A549 treated with RU486 at 1 μM for 4 hours (cell line): ENCODE measurements around the gene HMGB3. TPM values are rescaled to one million over a fixed set of nuclear protein-coding genes. Genes with fewer than 3 reads are reported as not detected.

Experiments
- total RNA-seq: library from RNA; stranded (reverse); fragments of 200-300 nt; extraction: Qiagen RNA extraction; gene quantifications from 5 replicates; pipeline ENCODE4 v1.2.3, GENCODE V29; 2022; ENCODE audit warnings: low read depth

The HMGB3 gene
- 133 to 190 TPM (median 142 TPM) in 5 replicates for total RNA-seq

DNA sequence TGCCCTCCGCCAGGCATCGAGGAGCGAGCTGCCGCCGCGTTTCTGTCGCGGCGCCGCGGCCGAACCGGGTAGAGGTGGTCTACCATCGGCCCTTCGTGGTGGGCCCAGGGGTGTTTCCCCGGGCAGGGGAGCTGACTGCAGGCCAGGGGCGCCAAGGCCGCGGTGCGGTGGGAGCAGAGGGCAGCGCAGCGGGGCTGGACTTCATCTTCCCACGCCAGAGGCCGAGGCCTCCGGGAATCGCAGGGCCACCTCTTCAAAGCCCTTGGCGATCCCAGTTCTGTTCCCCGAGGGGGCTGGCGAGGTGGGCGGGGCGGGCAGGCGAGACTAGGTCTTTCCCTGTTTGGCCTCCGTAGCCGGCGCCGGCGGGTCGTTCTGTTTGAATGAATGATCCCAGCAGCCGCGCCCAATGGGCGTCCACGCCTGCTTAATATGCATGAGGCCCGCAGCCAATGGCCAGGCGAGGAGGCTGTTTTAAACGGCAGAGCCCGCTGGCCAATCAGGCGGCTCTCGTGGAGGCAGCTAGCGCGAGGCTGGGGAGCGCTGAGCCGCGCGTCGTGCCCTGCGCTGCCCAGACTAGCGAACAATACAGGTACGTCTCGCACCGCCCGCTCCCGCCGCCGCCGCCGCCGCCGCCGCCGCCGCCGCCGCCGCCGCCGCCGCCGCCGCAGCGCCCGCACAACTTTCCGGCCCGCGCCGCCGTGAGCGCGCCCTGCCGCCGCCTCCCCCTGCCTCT is at the start of gene HMGB3:
Gene HMGB3 (plus strand): TSS at position 548 of the 733 bp plus-strand sequence. CDS start 2,265 bp downstream, outside the sequence.

Other genes starting within 250 kb of the HMGB3 start
- gene CD99L2, start 84.7 kb upstream of the HMGB3 start, total RNA-seq = 50.2 to 55.6 TPM (median 54.0 TPM) in 5 replicates
- 0.07 to 0.24 TPM (median 0.12 TPM) in 5 replicates for gene GPR50, start 193.2 kb downstream of the HMGB3 start, total RNA-seq